Measurements from ENCODE around the gene DHDH.
A peak's percentile ranks its signal among the peaks of the same experiment; 100 is the strongest.
"Not testable (repeated sequence)": the region's sequence is repeated elsewhere in the genome, so short reads cannot be mapped to it uniquely, and the experiment has no call there.

DHDH gene

GRCh38 chr19:48918071-48918470 is 15.4 kb upstream of the DHDH start:
- no peak for DNase-seq (ENCODE audit: low spot score)

DNA sequence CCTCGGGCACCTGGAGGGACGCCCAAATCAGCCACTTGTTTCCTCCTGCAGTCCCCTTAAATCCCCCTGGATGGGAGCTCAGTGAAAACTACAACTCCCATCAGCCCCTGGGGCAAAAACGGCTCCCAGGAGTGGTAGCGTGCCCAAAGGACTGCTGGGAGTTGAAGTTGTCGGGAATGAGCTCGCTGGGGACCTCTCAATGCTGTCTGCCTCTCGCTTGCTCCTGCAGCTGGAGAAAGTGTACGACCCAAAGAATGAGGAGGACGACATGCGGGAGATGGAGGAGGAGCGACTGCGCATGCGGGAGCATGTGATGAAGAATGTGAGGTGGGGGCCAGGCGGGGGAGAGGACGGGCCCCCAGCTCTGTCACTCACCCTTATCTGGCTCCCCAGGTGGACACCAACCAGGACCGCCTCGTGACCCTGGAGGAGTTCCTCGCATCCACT is 14.7 kb upstream of the DHDH start:
- no peak for DNase-seq (ENCODE audit: low spot score)

GRCh38 chr19:48919271-48919670 is 14.2 kb upstream of the DHDH start:
- not testable (repeated sequence) for DNase-seq (ENCODE audit: low spot score)

DNA sequence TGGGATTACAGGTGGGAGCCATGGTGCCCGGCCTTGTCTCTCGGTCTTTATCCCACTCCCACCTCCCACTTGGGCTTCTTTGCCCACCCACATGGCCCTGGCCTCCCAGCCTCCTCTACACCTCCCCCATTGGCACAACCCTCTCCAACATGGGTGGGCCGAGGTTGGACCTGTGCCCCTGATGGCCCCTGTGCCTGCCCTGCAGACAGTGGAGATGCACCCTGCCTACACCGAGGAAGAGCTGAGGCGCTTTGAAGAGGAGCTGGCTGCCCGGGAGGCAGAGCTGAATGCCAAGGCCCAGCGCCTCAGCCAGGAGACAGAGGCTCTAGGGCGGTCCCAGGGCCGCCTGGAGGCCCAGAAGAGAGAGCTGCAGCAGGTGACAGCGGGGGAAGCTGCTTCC is 12.6 kb upstream of the DHDH start:
- no peak for DNase-seq (ENCODE audit: low spot score)

- DNase-seq (ENCODE audit: low spot score): no peak
Measured at GRCh38 chr19:48921721-48922500, 11.6 kb upstream of the DHDH start.

DNA sequence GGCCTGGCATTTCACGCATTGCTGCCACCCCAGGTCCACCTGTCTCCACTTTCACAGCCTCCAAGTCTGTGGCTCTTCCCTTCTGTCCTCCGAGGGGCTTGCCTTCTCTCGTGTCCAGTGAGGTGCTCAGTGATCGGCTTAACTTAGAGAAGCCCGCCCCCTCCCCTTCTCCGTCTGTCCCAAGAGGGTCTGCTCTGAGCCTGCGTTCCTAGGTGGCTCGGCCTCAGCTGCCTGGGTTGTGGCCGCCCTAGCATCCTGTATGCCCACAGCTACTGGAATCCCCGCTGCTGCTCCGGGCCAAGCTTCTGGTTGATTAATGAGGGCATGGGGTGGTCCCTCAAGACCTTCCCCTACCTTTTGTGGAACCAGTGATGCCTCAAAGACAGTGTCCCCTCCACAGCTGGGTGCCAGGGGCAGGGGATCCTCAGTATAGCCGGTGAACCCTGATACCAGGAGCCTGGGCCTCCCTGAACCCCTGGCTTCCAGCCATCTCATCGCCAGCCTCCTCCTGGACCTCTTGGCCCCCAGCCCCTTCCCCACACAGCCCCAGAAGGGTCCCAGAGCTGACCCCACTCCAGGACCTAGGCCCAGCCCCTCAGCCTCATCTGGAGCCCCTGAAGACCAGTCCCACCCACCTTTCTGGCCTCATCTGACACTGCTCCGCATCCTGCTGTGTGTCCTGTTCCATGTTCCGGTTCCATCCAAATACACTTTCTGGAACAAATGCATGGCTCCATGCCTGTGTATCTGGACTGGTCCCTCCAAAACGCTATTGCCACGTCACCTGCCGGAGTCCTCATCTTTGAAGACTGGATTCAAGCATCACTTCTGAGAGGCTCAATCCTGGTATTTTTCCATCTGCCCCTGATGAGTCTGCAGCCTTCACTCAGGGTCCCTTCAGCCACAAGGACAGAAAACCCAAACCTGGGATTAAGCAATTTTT is 10.7 kb upstream of the DHDH start:
- no peak for DNase-seq (ENCODE audit: low spot score)

DNA sequence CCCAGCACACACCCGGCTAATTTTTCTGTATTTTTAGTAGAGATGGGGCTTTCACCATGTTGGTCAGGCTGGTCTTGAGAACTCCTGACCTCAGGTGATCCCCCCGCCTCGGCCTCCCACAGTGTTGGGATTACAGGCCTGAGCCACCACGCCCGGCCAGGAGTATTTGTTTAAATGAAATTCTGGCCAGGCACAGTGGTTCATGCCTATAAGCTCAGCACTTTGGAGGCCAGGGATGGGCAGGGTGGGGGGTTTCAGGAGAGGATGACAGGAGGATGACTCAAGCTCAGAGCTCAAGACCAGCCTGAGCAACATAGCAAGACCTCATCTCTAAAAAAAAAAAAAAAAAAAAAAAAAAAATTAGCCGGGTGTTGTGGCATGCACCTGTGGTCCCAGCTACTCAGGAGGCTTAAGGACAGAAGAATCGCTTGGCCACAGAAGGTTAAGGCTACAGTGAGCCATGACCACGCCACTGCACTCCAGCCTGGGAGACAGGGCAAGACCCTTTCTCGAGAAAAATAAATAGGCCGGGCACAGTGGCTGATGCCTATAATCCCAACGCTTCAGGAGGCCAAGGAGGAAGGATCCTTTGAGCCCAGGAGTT is 8.2 kb upstream of the DHDH start:
- peak; percentile 95 for DNase-seq (ENCODE audit: low spot score)

GRCh38 chr19:48925890-48926289 is 7.6 kb upstream of the DHDH start:
- not testable (repeated sequence) for DNase-seq (ENCODE audit: low spot score)

GRCh38 chr19:48926909-48927308 is 6.6 kb upstream of the DHDH start:
- DNase-seq (ENCODE audit: low spot score): peak; percentile 98

DNA sequence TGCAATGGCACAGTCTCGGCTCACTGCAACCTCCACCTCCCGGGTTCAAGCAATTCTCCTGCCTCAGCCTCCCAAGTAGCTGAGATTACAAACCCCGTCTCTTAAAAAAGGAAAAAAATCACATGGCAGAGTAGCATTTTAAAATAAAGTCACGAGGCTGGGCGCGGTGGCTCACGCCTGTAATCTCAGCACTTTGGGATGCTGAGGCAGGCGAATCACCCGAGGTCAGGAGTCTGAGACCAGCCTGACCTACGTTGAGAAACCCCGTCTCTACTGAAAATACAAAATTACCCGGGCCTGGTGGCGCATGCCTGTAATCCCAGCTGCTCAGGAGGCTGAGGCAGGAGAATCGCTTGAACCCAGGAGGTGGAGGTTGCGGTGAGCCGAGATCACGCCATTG is 5.8 kb upstream of the DHDH start:
- DNase-seq (ENCODE audit: low spot score): not testable (repeated sequence)

DNA sequence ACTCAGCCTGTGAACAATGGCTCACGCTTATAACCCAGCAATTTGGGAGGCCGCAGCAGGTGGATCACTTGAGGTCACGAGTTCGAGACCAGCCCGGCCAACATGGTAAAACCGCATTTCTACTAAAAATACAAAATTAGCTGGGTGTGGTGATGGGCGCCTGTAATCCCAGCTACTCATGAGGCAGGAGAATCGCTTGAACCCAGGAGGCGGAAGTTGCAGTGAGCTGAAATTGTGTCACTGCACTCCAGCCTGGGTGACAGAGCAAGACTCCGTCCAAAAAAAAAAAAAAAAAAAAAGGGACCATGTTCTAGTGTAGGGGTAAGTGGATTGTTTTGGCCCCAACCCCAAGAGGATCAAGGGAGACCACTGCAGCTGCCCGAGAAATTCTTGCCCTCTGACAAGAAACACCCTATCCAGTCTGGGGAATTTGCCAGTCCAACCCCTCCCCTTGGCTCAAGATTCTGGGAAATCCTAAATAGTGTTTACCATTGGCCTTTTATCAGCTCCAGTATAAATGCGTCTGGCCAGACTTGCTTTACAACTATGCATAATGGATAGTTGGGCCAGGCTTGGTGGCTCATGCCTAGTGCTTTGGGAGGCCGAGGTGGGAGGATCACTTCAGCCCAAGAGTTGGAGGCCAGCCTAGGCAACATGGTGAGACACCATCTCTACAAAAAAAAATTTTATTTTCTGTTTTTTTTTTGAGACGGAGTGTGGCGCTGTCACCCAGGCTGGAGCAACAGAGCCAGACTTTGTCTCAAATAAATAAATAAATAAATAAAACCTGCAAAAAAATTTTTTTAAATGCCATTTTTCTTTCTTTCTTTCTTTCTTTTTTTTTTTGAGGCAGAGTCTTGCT is 5.1 kb upstream of the DHDH start:
- DNase-seq (ENCODE audit: low spot score): no peak

DNA sequence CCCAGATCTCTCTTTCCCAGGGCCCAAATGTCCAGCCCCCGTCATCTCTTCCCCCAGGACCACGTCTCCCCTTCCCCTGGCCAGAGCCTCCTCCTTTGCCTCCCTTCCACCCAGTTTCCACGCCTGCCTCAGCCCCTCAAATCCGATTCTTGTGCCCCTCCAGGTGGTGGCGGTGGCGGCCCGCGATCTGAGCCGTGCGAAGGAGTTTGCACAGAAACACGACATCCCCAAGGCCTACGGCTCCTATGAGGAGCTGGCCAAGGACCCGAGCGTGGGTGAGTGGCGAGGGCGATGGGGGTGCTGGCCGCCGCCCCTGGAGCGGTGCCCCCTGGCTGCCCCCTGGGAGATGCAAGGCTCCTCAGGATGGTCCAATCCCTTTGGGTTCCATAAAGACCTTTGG is 1.3 kb downstream of the DHDH start:
- no peak for DNase-seq (ENCODE audit: low spot score)

GRCh38 chr19:48935864-48936263 is 2.4 kb downstream of the DHDH start:
- DNase-seq (ENCODE audit: low spot score): no peak

GRCh38 chr19:48938256-48938655 is 4.8 kb downstream of the DHDH start:
- no peak for DNase-seq (ENCODE audit: low spot score)

DNA sequence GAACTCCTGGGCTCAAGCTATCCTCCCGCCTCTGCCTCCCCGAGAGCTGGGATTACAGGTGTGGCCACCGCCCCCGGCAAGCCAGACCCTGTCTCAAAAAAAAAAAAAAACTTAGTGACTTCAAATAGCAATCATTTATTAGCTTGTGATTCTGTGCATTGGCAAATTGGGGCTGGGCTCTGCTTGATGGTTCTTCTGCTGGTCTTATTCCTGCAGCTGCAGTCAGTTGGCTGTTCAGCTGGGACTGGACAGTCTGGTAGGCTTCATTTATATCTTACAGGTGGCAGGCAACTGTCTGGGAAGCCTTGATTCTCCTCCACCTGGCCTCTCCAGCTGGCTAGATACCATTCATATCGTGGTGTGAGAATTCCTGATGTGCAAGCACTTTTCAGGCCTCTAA is 7.4 kb downstream of the DHDH start:
- no peak for DNase-seq (ENCODE audit: low spot score)

DNA sequence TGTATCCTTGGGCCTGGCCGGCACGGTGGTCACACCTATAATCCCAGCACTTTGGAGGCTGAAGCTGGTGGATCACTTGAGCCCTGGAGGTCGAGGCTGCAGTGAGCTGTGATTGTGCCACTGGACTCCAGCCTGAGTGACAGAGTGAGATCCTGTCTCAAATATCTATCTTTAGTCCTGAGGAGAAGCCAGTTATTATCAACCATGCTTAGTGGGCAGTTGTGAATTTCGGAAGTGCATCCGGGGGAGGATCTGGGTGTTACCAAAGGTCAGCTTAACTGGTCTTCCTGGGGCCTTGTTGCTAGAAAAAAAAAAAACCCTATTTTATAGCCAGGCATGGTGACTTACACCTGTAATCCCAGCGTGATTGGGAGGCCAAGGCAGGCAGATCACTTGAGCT is 9.6 kb downstream of the DHDH start:
- DNase-seq (ENCODE audit: low spot score): no peak

DNA sequence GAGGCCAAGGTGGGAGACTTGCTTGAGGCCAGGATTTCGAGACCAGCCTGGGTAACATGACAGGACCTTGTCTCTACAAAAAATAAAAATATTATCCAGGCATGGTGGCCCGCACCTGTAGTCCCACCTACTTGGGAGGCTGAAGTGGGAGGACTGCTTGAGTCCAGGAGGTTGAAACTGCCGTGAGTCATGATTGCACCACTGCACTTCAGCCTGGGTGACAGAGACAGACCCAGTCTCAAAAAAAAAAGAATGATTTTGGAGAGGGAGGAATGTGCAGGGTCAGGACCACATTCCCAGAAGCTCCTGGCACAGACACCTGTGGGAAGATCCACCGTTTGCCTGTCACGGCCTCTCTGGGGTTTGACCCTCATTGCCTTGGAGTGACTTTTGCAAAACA is 11.9 kb downstream of the DHDH start:
- DNase-seq (ENCODE audit: low spot score): no peak

- DNase-seq (ENCODE audit: low spot score): no peak
Measured at GRCh38 chr19:48945817-48946216, 12.3 kb downstream of the DHDH start.

DNA sequence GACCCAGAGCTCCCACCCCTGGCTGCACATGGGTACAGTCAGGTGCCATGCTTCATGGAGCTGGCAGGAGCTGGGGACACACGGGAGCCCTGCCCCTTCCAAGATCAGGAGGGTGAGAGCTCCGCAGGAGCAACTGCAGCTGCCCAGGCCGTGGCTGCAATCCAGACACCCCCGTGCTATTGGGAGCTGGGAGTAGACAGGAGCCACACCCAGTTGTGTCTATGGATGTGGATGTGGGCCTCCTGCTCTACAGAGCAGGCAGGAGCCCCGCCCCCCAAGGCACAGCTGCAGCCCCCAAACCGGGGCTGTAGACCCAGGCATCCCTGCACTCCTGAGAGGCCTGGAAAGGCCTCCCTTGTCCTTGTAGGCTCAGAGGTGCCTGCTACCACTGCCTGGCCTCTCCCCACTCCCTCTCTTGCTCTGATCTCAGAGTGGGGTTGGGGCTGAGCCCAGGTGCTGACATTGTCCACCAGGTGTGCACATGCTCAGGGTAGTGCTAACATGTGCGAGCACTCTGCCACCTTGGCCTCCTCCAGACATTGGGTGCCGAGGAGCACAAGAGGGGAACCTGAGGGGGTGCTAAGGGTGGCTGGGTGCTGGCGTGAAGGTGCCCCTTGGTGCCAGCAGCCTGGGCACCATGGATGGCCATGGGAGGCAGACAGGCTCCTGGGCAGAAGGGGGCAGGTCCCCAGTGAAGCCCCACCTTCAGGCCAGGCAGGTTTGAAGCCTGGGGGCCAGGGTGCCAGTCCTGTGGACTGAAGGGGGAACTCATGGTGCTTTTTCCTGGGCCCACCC is 13.2 kb downstream of the DHDH start:
- DNase-seq (ENCODE audit: low spot score): no peak

DNA sequence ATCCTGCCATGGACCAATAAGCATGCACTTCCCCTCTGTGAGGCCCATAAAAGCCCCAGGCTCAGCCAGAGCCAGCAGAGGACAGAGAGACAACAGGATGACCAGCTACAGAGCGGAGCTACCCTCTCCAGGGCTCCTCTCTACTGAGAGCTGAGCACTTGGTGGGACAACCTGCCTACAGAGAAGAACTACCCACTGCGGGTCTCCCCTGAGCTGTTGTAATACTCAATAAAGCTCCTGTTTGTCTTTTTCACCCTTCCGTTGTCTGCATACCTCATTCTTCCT is 13.7 kb downstream of the DHDH start:
- no peak for DNase-seq (ENCODE audit: low spot score)

- no peak for DNase-seq (ENCODE audit: low spot score)
Measured at GRCh38 chr19:48950159-48950558, 16.7 kb downstream of the DHDH start.

Measured in kidney tubule cell (primary cell).